Stimulated activated CD4-positive, alpha-beta T cell treated with anti-CD3 and anti-CD28 coated beads, Interleukin-2, amount 100 ng/mL, for 24 hours (primary cell): Measurements from ENCODE around the gene MEAK7.
A peak's percentile ranks its signal among the peaks of the same experiment; 100 is the strongest.

Experiments
- DNase-seq, 2 donors: peaks; one replicate each; pipeline ENCODE4 v3.0.0-alpha.2; 2020

The MEAK7 gene

DNA sequence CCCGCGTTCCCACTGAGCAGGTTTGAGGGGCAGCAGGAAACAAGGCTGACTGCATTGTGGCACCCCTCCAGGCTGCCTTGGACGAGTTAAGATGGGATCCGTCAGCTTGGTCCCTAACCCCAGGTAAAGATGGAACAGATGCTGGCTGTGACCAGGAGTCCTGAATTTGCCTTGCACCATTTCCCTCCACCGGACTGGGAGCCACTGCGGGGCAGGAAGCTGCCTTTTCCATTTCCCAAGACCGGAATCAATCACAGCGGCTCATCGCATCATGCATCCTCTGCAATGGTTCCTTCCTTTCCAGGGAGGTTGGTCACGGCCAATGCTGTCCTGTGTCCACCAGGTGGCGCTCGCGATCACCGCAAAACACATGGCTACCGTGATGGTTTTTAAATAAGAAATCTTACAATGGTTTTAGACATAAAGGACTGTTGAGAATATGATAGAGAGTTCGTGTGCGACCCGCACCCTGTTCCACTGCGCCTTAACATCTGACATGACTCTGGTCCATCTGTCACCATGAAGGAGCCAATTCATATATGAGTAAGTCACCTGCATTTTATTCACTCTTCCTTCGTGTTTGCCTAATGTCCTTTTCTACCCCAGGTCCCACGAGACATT, 6.8 kb upstream of the MEAK7 start:
- DNase-seq: peak; percentile 87 to 88

DNA sequence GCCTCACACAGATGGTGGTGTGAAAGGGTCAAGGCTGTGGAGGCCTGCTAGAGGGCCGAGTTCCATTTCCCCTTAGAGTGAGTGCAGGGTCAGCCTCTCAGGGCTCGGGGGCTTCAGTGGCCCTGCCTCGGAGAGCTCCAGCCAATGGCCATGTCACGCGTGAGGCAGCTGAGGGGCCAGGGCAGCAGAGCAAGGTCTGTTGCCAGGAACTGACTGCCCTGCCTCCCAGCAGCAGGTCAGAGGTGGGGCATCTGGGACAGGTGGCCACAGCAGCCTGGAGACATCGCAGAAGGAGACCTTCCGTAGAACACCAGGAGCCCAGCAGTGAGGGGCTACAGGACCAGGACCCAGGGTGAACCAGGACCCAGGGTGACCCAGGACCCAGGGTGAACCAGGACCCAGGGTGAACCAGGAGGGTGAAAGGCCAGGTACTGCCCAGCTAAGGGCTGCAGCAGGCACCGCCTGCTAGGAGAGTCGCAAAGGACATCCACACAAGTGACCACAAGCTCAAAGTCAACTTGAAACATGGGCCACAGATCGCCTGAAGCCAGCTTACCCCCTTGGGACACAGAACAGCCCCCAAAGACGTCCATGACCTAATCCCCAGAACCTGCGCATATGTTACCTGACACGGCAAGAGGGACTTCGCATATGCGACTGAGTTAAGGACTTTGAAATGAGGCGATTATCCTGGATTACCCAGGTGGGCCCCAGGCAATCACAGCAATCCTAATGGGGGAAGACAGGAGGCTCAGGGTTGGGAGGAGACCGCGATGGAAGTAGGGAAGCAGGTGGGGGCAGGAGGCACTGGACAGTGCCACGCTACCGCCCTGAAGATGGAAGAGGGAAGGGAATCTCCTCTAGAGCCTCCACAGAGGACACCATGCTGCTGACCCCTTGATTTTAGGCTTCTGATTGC, 4.8 kb upstream of the MEAK7 start:
- DNase-seq: no peak

DNA sequence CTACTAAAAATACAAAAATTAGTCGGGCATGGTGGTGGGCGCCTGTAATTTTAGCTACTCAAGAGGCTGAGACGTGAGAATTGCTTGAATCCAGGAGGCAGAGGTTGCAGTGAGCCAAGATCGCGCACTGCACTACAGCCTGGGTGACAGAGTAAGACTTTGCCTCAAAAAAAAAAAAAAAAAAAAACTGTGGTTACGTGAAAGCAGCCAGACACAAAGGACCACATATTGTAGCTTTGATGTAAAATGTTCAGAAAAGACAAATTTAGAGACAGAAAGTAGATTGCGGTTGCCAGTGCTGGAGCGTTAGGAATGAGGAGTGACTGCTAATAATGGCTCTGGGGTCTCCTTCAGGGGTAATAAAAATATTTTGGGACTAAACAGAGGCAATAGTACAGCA, 4.0 kb upstream of the MEAK7 start:
- no peak for DNase-seq

DNA sequence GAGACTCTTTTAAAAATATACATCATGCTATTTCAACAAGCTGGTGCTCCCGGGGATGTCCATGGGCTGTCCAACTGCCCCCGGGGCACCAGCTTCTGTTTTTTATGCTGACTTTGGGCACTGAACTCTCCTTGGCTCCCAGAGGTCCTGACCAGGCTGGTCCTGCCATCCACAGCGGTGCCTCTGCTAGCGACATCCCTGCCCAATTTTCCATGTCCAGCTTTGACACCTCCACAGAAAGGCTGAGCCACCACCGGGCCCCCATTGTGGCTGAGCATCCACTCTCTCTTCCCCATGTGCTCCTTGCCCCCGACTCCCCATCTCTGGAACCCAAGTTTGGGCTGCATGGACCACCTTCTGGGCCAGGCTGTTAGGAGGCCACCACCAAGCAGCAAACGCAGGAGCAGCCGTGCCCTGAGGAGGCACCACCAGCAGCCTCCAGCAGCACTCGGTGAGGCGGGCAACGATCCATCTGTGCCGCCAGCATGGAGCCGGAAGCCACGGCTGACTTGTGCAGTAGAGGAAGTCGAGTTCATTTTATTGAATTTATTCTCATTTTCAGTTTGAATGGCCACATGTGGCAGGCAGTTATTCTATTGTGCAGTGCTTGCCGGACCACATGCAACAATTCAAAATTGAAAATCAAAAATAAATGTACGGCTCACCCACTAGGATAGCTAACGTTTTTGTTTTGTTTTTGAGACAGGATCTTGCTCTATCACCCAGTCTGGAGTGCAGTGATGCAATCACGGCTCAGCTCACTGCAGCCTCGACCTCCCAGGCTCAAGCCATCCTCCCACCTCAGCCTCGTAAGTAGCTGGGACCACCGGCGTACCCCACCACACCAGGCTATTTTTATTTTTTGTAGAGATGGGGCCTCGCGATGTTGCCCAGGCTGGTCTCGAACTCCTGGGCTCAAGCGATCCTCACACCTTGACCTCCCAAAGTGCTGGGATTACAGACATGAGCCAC, 2.8 kb upstream of the MEAK7 start:
- DNase-seq: no peak

DNA sequence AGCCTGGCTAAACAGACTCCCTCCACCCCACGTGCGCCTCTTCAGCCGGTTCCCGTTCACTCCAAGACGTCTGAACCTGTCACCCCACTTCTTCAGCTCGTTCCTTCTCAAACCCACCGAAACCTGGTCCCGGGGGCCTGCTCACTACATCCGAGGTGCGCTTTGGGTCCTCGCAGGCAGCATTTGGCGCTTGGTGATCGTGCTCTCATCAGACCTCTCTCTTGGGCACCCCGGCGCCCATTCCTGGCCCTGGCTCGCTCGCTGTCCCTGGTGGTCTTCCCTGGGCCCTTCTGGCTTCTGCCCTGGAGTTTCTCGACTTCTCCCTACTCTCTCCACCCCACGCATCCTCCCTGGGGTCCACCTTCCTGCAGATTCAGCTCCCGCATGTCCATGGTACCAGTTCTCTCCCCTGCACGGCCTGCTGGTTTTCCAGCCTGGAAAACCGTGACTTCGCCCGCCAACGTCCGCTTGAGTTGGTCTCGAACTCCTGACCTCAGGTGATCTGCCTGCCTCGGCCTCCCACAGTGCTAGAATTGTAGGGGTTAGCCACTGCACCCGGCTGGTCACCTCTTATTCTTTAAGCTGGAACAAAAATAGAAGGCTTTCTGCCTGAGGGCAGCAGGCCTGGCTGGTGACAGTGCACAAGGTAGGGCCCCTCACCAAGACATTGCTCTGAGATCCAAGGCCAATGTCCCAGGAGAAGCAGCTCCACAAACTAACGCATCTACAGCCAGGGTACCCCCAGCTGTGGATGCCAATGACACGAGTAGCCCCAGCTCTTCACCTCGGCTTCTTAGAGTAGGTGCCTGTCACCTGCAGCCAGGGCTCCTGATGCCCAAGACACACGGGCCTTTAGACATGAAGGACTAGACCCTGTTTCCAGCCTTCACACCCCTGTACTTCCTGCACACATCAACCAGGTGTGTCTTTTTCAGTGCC, 1.1 kb upstream of the MEAK7 start:
- no peak for DNase-seq

DNA sequence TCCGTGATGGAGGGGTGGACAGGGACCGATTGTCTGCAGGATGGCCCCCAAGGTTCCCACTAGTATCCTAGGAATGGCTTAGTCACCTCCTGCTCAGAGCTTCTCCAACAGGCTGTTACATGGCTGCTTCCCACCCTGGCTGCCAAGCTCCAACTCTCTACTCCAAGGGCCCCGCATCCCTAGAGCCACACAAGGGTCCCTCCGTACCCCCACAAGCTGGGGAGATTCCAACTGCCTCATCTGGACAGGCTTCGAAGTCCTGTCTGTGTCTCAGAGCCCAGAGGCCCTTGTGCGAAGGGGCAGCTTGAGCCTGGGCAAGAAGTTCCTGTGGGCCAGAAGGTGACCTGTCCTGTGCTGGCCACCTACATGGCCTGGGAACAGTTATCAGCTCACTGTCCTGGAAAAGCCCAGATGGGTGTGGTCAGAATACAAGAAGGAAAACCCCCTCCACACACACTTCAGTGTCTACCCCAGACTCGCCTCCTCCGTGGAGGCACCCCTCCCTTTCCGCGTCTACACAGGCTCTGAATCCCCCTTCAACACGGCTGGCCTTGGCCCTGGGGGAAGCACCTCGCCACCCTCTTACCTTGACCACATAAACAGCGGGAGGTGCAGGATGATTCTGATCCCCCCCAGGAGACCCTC, 586 bp downstream of the MEAK7 start:
- DNase-seq: no peak

DNA sequence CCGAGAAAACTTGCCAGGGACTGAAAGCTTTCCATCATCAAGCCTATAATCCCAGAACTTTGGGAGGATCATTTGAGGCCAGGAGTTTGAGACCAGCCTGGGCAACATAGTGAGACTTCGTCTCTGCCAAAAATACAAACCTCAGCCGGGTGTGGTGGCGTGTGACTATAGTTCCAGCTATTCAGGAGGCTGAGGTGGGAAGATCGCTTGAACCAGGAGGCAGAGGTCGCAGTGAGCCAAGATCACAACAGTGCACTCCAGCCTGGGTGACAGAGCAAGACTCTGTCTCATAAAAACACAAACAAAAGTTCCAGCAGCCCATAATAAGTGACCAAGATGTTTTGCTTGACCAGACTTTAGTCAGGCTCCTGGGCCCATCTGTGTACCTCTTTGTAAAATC, 1.9 kb downstream of the MEAK7 start:
- no peak for DNase-seq

DNA sequence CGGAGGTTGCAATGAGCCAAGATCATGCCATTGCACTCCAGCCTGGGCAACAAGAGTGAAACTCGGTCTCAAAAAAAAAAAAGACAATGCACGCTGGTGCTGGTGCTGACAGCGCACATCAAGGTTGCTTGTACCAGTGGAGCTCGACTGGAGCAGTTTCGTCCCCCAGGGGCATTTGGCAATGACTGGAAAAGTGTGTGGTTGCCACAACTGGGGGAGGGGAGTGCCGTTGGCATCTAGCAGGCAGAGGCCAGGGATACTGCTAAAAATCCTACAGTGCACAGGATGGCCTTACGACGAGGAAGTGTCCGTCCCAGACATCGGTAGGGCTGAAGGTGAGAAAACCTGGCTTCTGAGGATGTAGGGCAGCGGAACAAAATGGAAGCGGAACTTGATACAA, 2.4 kb downstream of the MEAK7 start:
- no peak for DNase-seq

DNA sequence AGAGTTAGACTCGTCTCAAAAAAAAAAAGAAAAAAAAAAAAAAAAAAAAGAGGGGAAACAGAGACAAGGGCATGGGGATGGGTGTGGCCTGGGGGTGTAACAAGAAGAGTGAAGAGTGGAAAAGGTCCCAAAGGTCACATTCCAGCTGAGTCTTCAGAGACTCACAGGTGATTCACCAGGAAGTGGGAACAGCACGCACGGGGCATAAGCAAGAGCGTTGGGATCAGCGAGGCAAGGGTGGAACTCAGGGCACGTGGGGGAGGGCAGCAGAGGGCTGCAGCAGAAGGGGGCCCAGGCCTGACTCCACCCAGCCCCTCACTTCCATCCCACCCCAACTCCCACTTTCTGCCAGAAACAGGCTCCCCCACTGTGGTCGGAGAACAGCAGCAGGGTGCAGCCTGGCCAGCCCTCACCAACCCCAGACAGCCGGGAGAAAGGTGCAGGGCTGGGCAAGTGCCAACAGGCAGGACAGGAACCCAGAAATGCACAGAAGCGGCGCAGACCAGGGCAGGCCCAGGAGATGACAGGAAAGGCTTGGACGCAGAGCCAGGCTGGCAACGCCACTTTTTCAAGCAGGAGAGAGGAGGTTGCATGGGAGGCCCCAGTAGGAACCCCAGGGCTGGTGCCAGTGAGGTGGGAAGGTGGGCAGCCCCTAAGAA, 3.3 kb downstream of the MEAK7 start:
- no peak for DNase-seq

DNA sequence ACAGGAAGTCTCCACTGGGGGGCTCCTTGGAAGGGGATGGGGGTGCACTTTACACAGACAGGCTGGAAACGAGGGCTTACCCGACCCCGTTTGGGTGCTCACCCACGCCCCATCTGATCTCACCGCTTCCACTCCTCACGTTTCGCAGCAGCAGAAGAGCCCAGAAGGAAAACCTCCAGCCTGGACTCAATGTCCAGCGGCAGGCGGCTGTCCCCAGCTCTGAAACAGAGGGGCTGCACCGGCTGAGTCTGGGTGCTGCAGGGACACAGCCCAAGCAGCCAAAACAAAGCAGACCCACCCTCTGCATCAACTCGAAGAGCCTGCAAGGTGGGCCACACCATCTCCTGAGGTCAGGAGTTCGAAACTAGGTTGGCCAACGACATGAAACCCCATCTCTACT, 3.9 kb downstream of the MEAK7 start:
- DNase-seq: no peak

DNA sequence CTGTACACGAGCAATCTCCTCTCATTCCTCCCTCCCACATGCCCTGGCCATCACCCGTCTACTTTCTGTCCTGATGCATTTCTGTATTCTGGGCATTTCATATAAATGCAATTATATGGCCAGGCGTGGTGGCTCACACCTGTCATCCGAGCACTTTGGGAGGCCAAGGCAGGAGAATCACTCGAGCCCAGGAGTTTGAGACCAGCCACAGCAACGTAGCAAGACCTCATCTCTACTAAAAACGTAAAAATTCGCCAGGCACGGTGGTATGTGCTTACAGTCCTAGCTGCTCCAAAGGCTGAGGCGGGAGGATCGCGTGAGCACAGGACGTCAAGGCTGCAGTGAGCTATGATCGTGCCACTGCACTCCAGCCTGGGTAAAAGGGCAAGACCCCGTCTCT, 4.8 kb downstream of the MEAK7 start:
- DNase-seq: no peak

DNA sequence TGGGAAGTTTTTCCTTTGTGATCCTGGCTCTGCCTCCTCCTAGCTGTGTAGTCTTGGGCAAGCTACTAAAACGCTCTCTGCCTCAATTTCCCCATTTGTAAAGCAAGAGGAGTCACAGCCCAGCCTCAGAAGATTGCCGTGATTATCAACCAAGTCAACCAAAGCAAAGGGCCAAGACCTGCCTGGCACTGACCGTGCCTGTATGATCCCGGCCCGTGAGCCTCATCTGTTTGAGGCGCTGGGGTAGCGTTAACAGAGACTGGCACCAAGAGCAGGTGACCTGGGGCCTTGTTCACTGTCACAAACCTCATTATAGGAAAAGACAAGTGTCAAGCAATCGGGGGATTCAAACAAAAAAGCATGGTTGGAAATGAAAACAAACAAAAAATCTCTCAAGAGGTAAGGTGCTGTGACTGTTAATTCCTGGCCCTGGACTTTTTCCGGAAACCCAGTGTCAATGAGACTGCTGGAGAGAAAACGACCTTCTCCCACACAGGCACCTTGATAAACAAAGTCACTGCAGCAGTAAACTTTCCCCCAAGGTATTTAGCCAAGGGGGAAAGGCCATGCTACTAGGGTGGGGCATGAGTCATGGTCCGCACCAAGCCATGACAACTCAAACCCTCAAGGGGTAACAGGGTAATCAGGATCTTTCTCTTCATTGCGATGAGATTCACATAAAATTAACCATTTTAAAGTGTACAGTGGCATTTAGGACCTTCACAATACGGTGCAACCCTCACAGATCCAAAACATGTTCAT, 5.4 kb downstream of the MEAK7 start:
- DNase-seq: no peak

DNA sequence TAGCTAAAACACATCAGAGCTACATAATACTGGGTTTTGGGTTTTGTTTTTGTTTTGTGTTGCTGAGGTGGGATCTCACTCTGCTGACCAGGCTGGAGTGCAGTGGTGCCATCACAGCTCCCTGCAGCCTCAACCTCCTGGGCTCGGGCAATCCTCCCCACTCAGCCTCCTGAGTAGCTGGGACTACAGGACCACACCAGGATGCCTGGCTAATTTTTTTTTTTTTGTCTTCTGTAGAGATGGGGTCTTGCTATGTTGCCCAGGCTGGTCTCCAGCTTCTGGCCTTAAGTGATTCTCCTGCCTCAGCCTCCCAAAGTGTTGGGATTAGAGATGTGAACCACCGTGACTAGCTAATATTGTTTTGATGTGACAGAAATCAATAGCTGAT, 6.2 kb downstream of the MEAK7 start:
- DNase-seq: no peak

DNA sequence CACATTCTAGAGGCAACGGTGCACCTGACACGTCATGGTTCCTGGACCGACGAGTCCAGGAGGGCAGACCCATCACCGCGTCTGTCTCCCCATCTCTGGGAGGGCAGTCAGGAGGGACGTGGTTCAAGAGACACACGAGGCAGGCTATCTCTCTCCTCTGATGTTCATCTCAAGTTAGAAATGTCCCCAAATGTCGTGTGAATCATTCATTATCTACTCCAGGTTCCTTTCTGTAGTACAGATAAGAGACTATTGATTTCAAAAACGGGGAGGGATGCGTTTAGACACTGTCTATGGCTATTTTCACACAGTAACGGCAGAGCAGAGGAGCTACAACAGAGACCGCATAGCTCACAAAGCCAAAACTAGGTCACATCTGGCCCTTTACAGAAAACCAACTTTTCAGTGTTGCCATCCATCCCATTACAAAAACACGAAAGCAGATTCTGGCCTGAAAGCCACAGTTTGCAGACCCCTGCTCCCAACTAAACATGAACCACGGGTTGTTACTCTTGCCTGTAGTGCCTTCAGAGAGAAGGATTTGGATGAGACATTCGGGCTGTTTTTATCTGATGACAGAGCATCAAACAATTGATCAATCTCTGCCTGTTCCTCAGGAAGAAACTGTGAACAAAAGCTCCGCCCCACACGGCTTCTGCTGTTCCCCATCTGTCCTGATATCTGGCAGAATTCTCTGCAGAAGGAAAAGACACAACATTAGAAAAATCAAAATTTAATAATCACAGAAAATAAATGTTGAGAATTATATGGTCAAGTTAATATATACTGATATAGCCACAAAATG, 6.8 kb downstream of the MEAK7 start:
- DNase-seq: no peak

DNA sequence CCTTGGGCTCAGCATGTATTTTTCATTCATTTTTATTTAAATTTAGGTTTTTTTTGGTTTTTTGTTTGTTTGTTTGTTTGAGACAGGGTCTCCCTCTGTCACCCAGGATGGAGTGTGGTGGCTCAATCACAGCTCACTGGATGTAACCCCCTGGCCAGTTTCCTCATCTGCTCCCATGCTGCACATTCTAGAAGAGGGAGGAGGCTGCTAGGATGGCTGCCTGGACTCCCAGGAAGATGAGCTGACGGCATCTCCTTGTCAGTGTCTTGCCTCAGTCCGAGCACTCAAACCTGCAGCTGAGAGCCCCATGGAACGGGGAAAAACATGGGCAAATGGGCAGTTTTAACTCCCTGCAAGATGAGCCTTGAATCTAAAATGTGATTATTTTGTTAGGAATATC, 7.5 kb downstream of the MEAK7 start:
- no peak for DNase-seq

DNA sequence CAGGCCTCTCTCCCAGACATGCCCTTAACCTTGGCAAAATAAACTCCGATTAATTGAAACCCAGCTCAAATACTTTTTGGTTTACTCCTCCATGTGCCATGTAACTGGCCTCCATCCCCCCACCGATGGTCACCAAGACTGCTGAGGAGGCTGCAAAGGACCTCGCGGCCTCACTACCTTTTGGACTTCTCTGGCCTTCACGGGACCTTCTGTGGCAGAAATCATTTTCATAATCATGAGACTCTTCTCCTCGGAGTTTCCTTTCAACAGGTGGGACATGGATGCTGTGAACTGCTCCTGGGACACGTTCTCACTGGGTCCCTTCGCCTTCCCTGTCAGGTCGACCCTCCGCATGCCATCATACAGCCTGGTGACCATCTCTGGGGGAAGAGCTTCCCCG, 9.0 kb downstream of the MEAK7 start:
- no peak for DNase-seq

DNA sequence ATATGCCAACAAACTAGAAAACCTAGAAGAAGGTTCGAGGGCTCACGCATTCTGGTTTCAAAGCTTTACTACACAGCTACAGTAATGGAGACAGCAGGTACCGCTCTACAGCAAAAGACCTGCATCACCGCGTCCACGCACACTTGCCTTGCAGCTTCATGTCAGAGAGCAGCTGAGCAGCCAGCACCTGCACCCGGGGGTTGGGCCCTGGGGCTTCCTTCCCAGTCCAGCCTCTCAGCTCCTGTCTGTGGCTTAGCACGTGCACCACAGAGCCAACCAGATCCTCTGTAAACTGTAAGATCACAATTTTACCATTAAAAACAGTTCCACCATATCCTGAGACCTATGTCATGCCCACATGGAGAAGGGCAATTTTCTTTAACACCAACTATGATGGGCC, 15.3 kb downstream of the MEAK7 start:
- no peak for DNase-seq

DNA sequence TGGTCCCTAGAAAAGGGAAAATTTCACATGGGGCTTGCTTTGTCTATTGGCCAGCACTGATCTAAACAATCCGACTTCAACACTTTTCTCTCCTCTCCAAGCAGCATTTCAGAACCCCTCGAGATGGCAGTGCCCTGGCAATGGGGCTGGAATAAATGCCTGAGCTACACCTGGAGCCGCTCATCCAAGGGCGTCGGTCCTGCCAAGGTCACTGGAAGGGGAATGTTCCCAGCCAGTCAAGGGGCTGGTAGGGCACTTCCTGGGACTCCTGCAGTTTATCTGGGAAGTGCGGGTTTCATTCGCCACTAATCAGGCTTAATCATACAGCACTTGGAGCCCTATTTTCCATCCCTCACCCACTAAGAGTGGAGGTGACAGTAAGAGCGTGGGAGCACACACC, 17.1 kb downstream of the MEAK7 start:
- DNase-seq: no peak

DNA sequence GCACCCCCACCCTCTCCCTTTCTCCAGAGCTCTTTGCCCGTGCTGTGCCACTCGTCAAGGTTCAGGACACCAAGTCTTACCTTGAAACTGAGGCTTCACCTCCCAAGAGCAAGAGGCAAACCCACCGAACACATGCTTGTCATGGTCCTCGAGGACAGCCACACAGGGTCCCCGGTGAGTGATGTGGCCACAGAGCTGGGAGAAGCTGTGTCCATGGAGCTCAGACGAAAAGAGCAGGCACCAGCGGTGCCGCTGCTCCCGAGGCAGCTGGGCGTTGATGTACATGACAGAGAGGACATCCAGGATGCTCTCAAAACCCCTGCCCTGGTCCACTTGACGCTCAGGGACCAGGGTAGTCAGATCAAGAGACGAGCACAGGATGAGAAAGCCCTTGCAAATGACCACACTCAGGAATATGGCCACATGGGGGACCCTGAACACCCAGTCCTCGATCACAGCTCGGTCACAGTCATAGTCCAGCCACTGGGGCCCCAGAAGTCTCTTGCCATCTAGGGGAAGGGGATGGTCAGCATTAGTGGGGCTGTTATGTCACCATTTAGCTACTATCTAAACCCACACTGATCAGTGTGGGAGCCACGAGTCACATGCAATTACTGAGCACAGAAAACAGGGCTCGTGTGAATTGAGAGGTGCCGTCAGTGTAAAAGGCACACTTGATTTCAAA, 17.8 kb downstream of the MEAK7 start:
- no peak for DNase-seq
